ENCODE data around the gene ZNF362.

ZNF362 gene

GRCh38 chr1:33329600-33330305 is 73.5 kb downstream of the ZNF362 start:
- DNase-seq, result no peak

GRCh38 chr1:33330361-33330890 is 74.1 kb downstream of the ZNF362 start:
- no peak for DNase-seq

- DNase-seq, result no peak
Measured at GRCh38 chr1:33330906-33331305, 74.6 kb downstream of the ZNF362 start.

- DNase-seq, result no peak
Measured at GRCh38 chr1:33331444-33332356, 75.4 kb downstream of the ZNF362 start.

GRCh38 chr1:33332357-33332789 is 76.1 kb downstream of the ZNF362 start:
- no peak for DNase-seq

GRCh38 chr1:33332881-33333280 is 76.6 kb downstream of the ZNF362 start:
- DNase-seq, result no peak

- no peak for DNase-seq
Measured at GRCh38 chr1:33334081-33334552, 77.8 kb downstream of the ZNF362 start.

GRCh38 chr1:33335020-33335419 is 78.7 kb downstream of the ZNF362 start:
- DNase-seq, result no peak

GRCh38 chr1:33336580-33336979 is 80.3 kb downstream of the ZNF362 start:
- DNase-seq, result no peak

GRCh38 chr1:33337441-33337840 is 81.1 kb downstream of the ZNF362 start:
- DNase-seq, result no peak

- no peak for DNase-seq
Measured at GRCh38 chr1:33338048-33338439, 81.8 kb downstream of the ZNF362 start.

GRCh38 chr1:33338440-33339211 is 82.3 kb downstream of the ZNF362 start:
- DNase-seq, result no peak

- no peak for DNase-seq
Measured at GRCh38 chr1:33339413-33339812, 83.1 kb downstream of the ZNF362 start.

GRCh38 chr1:33341190-33341589 is 84.9 kb downstream of the ZNF362 start:
- no peak for DNase-seq

GRCh38 chr1:33342041-33342723 is 85.9 kb downstream of the ZNF362 start:
- no peak for DNase-seq

GRCh38 chr1:33343539-33343938 is 87.2 kb downstream of the ZNF362 start:
- DNase-seq, result no peak

GRCh38 chr1:33344896-33345560 is 88.7 kb downstream of the ZNF362 start:
- no peak for DNase-seq

GRCh38 chr1:33346533-33346926 is 90.2 kb downstream of the ZNF362 start:
- DNase-seq, result no peak

- DNase-seq, result no peak
Measured at GRCh38 chr1:33346927-33347649, 90.8 kb downstream of the ZNF362 start.

GRCh38 chr1:33347650-33347992 is 91.3 kb downstream of the ZNF362 start:
- no peak for DNase-seq

GRCh38 chr1:33348194-33348593 is 91.9 kb downstream of the ZNF362 start:
- DNase-seq, result no peak

Data from central memory CD4-positive, alpha-beta T cell (primary cell).